ENCODE results near the gene CCR7. TPM values are rescaled to one million over a fixed set of nuclear protein-coding genes. Genes with fewer than 3 reads are reported as not detected.
"Not testable (repeated sequence)": the region's sequence is repeated elsewhere in the genome, so short reads cannot be mapped to it uniquely, and the experiment has no call there.

Gene CCR7
- polyA plus RNA-seq, 6 donors from 2014 or later = 442 to 802 (median 622) TPM

DNA sequence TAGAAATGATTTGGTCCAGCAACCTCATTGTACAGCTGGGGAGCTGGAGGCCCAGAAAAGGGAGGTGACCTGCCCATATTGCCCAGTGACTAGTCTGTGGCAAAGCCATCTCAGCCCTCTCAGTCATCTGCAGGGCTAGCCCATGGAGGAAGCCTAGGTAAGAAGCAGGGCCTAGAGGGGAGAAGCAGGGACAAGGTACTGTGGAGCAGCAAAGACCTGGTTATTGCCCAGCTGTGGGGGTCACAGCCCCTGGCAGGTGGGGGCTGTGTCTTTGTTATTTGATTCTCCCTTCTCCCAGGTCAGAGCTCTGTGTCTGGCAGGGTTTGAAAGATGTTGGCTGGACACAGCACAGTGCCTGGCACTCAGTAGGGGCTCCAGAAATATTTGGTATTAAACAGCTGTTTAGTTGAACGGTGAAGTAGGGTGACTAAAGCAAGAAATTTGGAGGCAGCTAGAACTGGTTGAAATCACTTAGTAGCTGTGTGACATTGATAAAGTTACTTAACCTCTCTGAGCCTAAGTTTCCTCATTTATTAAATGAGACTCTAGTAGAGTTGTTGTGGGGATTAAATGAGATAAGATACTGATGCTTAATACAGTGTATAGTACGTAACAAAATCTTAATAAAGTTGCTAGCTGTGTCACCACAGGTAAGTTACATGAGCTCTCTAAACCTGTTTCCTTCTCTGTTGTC, 17.3 kb downstream of the CCR7 start:
- peak overlapping the region; percentile 63 to 98 (median 91) for H3K27ac Mint-ChIP-seq
- peak overlapping the region; percentile 7 to 84 (median 68) for H3K4me3 Mint-ChIP-seq
- ATAC-seq (ENCODE audit: low read depth in 2 of 2) (no peak), DNase-seq (no peak)
- H3K36me3 Mint-ChIP-seq = no peaks in the 10 kb centered on the region
- no peaks in the 10 kb centered on the region for H3K27me3 Mint-ChIP-seq
- H3K9me3 Mint-ChIP-seq = no peaks in the 10 kb centered on the region
- peaks cover 61 to 86% (median 75%) of the 10 kb centered on the region in 3 donors for H3K4me1 Mint-ChIP-seq

DNA sequence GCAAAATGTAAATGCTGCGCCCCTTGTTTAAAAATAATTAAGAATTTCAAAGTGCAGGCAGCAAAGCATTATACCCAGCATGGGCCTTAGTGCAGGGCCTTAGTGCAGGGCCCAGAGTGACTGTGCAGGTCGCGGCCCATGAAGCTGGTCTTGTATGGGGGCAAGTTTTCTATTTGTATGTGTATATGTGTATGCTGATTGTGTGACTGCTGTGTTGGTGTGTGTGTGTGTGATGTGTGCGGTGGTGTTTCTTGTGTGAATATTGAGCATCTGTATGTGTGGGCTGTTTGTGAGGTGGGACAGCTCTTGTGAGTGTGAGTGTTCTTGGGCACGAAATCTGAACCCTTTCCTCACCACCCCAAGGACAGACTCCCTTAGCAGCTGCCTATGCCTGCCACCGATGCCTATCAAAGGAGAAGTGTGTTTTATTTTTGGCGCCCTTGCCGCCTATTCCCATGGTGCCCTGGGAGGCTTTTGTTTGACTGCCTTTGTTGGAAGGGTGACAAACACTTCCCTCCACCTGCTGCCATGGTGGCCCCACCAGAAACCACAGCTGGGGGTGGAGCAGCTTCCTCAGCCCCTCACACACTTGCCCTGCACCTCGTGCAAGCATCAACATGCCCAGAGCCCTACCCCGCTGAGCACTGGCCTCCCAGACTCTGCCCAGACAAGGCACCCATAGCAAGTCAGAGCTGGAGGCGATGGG, 18.0 kb downstream of the CCR7 start:
- Mint-ChIP-seq H3K27ac (peak overlapping the region; percentile 63 to 98 (median 91)), H3K9me3 (no peaks in the 10 kb centered on the region), H3K36me3 (no peaks in the 10 kb centered on the region), H3K4me3 (peak overlapping the region; percentile 7 to 84 (median 64)), H3K27me3 (no peaks in the 10 kb centered on the region), H3K4me1 (peaks cover 60 to 86% (median 75%) of the 10 kb centered on the region in 3 donors)
- DNase-seq = peak; percentile 82
- peak; percentile 76 to 83 for ATAC-seq (ENCODE audit: low read depth in 2 of 2)

DNA sequence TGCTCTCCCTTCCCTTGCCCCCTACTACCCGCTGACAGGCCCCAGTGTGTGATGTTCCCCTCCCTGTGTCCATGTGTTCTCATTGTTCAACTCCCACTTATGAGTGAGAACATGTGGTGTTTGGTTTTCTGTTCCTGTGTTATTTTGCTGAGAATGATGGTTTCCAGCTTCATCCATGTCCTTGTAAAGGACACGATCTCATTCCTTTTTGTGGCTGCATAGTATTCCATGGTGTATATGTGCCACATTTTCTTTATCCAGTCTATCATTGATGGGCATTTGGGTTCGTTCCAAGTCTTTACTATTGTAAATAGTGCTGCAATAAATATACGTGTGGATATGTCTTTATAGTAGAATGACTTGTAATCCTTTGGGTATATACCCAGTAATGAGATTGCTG, 18.8 kb downstream of the CCR7 start:
- DNase-seq; H3K36me3 Mint-ChIP-seq; ATAC-seq (ENCODE audit: low read depth in 2 of 2); H3K27me3 Mint-ChIP-seq; H3K9me3 Mint-ChIP-seq: not testable (repeated sequence)
- peak overlapping the region in 3 of 6 donors; percentile 9 to 86 (median 65) for H3K27ac Mint-ChIP-seq
- H3K4me3 Mint-ChIP-seq = peak overlapping the region in 3 of 8 donors; percentile 0 to 84 (median 60)
- H3K4me1 Mint-ChIP-seq = peaks cover 57 to 86% (median 75%) of the 10 kb centered on the region in 3 donors

DNA sequence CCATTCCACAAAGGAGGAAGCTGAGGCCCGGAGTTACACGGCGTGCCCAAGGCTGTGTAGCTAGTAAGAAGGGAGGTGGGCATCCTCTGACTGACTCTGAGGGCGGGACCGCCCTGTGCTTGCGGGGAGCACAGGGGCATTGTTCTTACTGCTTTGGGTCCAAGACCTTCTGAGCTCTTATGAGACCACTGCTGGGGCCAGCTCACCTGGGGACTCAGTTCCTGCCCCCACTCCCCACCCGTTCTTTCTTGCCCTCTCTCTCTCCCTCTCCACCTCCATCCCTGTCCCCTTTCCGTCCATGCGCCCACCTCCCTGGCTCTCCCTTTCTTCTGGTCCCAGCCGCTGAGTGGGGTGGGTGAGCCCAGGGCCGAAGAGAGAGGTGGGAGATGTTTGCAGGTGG, 19.6 kb downstream of the CCR7 start:
- Mint-ChIP-seq H3K27me3 (no peaks in the 10 kb centered on the region), H3K9me3 (no peaks in the 10 kb centered on the region), H3K4me3 (peak overlapping the region in 2 of 8 donors; percentile 30 to 59), H3K4me1 (peaks cover 56 to 86% (median 75%) of the 10 kb centered on the region in 3 donors), H3K36me3 (no peaks in the 10 kb centered on the region), H3K27ac (peak overlapping the region in 4 of 6 donors; percentile 62 to 86 (median 80))
- DNase-seq (no peak), ATAC-seq (ENCODE audit: low read depth in 2 of 2) (no peak)

DNA sequence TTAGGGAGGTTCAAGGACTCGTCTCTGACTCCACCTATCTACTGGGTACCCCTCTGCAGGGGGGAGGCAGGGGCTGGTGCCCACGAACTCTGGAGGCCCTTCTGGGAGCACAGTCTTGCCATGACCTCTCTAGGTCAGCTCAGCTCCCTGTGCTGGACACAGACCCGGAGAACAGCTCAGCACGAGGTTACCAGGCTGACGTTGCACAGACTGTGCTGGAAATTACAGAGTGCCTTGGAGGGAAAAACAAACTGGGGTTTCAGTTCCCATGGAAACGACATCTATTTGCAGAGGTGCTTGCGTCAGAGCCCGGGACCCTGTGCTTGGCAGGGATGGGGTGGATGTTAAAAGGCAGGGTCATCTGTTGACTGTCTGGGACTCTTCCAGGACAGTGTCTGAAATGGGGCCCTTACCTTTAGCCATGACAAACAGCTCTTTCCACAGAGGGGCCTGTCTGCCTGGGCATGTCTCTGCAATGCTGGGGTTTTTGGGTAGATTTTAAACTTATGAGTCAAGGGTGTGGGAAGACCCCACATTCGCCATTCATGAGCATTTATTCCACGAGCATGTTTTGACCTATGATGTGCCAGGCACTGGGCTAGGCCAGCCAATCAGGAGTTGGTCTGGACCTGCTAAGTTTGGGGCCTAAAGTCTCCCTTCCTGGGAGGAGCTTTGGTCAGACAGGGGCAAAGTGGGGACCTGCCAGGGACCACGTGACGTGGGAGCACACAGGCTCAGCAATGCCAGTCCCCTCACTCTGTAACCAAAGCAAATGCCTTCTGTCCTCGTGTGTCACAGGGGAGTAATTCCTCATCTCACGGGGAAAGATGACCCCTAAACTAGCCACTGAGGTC, 22.5 kb downstream of the CCR7 start:
- peak overlapping the region in 5 of 8 donors; percentile 5 to 78 (median 50) for H3K4me3 Mint-ChIP-seq
- no peaks in the 10 kb centered on the region for H3K9me3 Mint-ChIP-seq
- H3K27ac Mint-ChIP-seq = peak overlapping the region; percentile 89 to 97 (median 96)
- DNase-seq = no peak
- H3K27me3 Mint-ChIP-seq = no peaks in the 10 kb centered on the region
- peaks cover 43 to 74% (median 73%) of the 10 kb centered on the region in 3 donors for H3K4me1 Mint-ChIP-seq
- peak; percentile 41 to 57 for ATAC-seq (ENCODE audit: low read depth in 2 of 2)
- H3K36me3 Mint-ChIP-seq = no peaks in the 10 kb centered on the region

DNA sequence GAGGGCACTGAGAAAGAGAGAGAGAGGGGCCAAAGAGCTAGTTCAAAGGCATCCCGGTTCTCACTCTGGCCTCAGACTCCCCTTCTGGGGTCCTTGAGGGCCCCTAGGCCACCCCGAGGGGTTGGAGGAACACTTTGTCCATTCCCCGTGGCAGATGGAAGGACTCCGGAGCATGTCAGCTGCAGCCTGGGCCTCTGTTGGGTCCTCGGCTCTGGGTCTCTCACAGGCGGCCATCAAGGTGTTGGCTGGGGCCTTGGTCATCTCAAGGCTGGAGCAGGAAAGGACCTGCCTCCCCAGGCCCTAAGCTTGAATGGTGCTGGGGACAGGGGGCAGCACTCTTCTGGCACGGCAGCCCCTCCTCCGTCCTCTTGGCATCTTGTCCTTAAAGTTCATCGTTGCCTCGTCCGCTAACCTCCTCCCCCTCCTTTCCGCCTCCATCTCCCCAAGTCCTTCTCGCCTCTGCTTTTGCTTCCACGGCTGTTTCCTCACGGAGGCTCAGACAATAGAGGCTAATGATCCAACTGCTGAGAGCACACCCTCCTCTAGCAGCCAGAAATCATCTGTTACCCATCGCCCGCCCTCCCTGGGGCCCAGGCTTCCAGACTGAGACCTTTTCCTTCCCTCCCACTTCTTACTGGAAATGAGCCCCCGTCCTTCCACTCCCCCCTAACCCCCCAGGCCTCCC, 23.3 kb downstream of the CCR7 start:
- peak overlapping the region in 5 of 8 donors; percentile 5 to 78 (median 63) for H3K4me3 Mint-ChIP-seq
- ATAC-seq (ENCODE audit: low read depth in 2 of 2) = no peak

DNA sequence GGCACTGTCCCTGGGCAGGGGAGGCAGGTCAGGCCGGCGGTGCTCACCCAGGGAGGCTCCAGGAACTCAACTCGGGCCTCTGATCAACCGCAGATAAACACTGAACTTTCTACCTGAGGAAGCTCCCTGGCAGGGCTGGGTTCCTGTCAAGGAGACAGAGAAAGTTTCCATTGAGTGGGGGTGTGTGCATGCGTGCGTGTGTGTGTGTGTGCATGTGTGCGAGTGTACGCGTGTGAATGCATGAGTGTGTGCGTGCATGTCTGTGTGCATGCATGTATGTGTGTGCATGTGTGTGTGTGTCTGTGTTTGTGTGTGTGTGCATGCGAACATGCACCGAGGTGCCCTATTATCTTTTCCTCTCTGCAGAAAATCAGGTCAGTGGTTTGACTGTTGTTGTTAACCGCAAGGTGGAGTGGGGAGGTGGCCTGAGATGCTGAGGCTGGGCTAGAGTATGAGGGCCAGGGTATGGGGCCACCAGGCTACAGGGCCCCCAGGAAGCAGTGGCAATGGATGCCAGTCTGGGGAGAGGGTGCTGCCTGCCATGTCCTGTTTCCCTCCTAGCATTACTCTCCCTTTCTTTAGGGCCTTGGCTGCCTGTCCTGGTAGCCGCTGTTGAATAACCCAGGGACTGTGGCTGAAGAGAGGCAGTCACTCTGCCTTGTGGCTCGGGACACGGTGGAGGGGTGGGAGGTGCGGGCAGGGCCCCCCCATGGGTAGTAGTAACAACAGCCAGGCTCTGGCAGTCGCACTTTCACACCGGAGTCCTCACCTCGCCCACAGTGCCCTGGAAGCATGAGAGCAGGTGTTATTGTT, 24.0 kb downstream of the CCR7 start:
- no peaks in the 10 kb centered on the region for H3K9me3 Mint-ChIP-seq
- no peak for DNase-seq
- no peaks in the 10 kb centered on the region for H3K36me3 Mint-ChIP-seq
- ATAC-seq (ENCODE audit: low read depth in 2 of 2) = peak in 1 of 2 donors; percentile 17
- peak overlapping the region in 5 of 8 donors; percentile 9 to 66 (median 55) for H3K4me3 Mint-ChIP-seq
- H3K4me1 Mint-ChIP-seq = peaks cover 42 to 73% (median 73%) of the 10 kb centered on the region in 3 donors
- H3K27ac Mint-ChIP-seq = peak overlapping the region; percentile 82 to 95 (median 86)
- no peaks in the 10 kb centered on the region for H3K27me3 Mint-ChIP-seq

More for the DNA sequence above, 23.3 kb downstream of the CCR7 start:
- Mint-ChIP-seq H3K27me3 (no peaks in the 10 kb centered on the region), H3K36me3 (no peaks in the 10 kb centered on the region), H3K9me3 (no peaks in the 10 kb centered on the region), H3K4me1 (peaks cover 43 to 74% (median 73%) of the 10 kb centered on the region in 3 donors), H3K27ac (peak overlapping the region; percentile 89 to 97 (median 96))
- no peak for DNase-seq

DNA sequence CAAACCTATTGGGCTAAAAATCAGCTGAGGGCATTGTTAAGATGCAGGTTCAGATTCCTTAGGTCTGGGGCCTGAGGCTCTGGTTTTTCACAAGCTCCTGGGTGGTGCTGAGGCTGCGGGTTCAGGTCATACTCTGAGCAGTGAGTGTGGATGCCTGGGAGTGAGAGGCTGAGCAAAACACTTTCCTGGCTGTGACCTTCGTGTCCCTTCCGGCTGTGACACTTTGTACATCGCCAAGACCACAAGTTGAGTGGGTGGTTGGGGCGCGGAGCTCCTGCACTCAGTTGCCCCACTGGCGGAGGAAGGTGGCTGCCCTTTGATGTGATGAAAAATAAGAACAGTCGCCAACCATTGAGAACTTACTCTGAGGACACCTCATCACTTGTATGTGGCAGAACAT, 24.8 kb downstream of the CCR7 start:
- Mint-ChIP-seq H3K27me3 (no peaks in the 10 kb centered on the region), H3K4me3 (peak overlapping the region in 3 of 8 donors; percentile 8 to 59 (median 55)), H3K27ac (peak overlapping the region in 4 of 6 donors; percentile 42 to 99 (median 86)), H3K9me3 (no peaks in the 10 kb centered on the region), H3K4me1 (peaks cover 46 to 76% (median 71%) of the 10 kb centered on the region in 3 donors), H3K36me3 (no peaks in the 10 kb centered on the region)
- DNase-seq (no peak), ATAC-seq (ENCODE audit: low read depth in 2 of 2) (no peak)

DNA sequence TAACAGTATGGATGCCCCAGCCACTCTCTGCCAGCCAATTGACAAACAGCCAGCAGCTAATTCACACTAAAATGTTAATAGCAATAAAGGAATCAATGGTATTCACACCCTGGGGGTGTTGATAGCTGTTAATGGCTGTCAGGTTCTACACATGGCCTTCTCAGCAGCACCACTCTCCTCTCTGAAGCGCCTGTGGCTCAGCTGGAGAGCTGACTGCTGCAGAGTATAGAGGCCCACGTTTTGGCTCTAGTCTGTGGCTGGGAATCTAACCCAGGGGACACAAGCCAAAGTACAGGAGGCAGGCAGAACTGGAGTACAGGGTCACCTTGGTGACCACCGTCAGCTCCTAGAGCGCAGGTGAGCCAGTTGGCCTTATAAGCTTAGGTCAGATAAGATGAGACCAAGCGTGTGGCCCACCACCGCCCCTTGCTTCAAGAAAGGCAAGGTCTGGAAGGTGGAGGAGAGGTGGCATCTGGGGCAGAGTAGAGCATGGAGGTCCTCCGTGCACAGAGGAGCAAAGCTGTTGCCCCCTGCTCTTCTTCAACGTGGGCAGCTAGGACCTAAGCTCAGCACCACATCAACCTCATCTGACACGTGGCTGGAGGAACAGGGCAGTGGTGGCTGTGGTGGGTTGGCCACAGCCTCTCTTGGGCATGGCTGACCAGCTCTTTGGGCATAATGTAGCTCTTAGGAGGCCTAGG, 25.4 kb downstream of the CCR7 start:
- Mint-ChIP-seq H3K4me1 (peaks cover 45 to 82% (median 69%) of the 10 kb centered on the region in 3 donors), H3K27me3 (no peaks in the 10 kb centered on the region), H3K9me3 (no peaks in the 10 kb centered on the region), H3K27ac (peak overlapping the region in 3 of 6 donors; percentile 3 to 99 (median 78)), H3K4me3 (peak overlapping the region in 2 of 8 donors; percentile 8 to 10), H3K36me3 (no peaks in the 10 kb centered on the region)
- ATAC-seq (ENCODE audit: low read depth in 2 of 2) = no peak
- DNase-seq = no peak

DNA sequence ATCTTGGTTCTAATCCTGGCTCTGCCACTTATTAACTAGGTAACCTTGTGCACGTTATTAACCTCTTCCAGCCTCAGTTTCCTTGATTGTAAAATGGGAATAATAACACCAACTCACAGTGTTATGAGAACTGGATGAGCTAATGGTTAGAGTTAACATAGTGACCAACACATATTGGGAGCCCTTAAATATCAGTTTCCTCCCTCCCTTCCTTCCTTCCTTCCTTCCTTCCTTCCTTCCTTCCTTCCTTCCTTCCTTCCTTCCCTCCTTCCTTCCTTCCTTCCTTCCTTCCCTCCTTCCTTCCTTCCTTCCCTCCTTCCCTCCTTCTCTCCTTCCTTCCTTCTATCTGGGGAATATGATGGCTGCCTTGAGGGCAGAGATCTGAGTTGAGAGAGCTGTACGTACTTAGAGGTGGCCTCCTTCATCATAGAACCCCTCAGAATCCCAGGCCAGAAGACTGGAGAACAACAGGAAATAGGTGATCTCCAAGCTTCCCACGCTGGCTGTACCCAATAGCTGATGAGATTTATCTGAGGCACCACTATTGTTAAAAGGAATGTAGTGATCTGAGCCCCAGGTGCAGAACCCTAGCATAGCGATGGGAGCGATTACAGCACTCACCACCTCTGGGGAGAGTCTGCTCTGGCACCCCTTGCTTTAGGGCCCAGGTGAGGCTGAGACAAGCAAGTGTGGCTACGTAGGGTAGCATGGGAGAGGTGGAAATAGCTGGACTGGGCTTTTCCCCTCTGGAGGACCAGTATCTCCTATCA, 26.2 kb downstream of the CCR7 start:
- Mint-ChIP-seq H3K27me3 (no peaks in the 10 kb centered on the region), H3K27ac (peak overlapping the region in 3 of 6 donors; percentile 72 to 99 (median 92)), H3K36me3 (no peaks in the 10 kb centered on the region), H3K4me1 (peaks cover 50 to 89% (median 77%) of the 10 kb centered on the region in 3 donors), H3K4me3 (peak overlapping the region in 2 of 8 donors; percentile 3 to 61), H3K9me3 (no peaks in the 10 kb centered on the region)
- ATAC-seq (ENCODE audit: low read depth in 2 of 2) (no peak), DNase-seq (no peak)
